Measurements from ENCODE around the gene PTPN6.

The PTPN6 gene

GRCh38 chr12:6965026-6965661 lies 14.0 kb downstream of the PTPN6 start:
- in situ Hi-C loops (cut with MboI; ENCODE audit: low sequenced_read_pairs) = no loop called here

- in situ Hi-C loops (cut with MboI; ENCODE audit: low sequenced_read_pairs) = no loop called here
Measured at GRCh38 chr12:6965714-6966113, 14.6 kb downstream of the PTPN6 start.

DNA sequence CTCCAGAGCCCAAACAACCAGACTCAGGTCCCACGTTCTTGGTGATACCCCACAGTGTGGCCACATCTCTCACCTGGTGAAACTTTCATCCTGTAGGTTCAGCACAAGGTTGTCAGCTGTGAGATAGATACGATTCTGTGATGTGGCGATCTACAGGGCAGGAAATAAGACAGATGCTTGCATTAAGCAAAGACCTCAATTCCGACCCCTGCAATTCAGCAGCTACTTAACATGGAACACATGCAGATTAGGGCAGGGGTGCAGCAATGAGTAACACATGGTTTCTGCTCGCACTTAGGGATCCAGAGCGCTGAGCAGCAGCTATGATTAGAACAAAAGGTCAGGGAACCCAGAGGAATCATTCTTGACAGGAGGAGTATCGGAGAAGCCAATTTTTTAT lies 15.2 kb downstream of the PTPN6 start:
- in situ Hi-C loops (cut with MboI; ENCODE audit: low sequenced_read_pairs) = no loop called here

GRCh38 chr12:6967651-6968100 lies 16.5 kb downstream of the PTPN6 start:
- in situ Hi-C loops (cut with MboI; ENCODE audit: low sequenced_read_pairs) = no loop called here

DNA sequence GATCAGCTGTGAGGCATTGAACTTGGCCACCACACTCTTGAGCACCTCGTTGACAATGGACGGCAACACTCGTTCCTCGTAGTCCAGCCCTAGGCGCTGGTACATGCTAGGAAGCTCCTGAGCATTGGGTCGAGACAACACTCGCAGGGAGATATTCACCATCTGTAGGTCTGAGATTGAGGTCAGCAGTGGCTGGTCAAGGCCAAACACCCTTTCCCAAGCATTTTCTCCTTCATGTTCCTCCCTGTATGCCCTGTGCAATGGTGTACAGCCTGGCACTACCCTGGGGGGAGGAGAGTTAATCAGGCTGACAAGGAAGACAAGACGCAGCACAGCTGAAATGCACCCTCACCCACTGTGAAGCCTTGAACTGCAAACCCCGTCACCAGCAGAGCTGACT lies 17.3 kb downstream of the PTPN6 start:
- in situ Hi-C loops (cut with MboI; ENCODE audit: low sequenced_read_pairs) = no loop called here

- in situ Hi-C loops (cut with MboI; ENCODE audit: low sequenced_read_pairs) = no loop called here
Measured at GRCh38 chr12:6970096-6970527, 19.0 kb downstream of the PTPN6 start.

- in situ Hi-C loops (cut with MboI; ENCODE audit: low sequenced_read_pairs) = no loop called here
Measured at GRCh38 chr12:6974180-6974579, 23.0 kb downstream of the PTPN6 start.

DNA sequence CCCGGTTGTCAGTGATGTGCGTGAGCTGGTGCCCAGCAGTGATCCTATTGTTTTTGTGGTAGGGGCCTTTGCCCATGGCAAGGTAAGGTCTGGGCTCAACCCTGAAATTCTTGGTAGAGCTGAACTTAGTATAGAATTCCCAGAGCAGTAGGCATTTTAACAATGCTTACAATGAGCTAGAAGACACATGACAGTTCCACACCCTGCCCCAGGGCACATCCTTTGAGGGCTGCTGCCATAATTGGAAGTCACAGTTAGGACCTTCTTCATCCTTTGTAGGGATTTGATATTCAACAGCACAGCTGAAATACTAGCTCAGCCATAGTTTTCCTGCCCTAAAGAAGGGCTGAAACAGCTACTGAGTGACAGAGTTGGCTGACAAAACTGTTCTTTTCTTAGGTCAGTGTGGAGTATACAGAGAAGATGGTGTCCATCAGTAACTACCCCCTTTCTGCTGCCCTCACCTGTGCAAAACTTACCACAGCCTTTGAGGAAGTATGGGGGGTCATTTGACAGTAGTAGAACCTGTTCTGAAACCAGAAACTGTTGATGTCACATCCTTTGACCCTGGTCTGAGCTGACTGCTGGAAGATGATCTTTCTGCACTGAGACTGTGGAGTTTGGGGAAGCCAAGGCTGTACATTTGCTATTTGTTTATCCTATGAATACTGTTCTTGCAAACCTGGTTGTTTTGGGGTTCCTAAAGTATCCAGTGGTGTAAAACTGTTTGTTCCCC lies 24.3 kb downstream of the PTPN6 start:
- in situ Hi-C loops (cut with MboI; ENCODE audit: low sequenced_read_pairs) = no loop called here

DNA sequence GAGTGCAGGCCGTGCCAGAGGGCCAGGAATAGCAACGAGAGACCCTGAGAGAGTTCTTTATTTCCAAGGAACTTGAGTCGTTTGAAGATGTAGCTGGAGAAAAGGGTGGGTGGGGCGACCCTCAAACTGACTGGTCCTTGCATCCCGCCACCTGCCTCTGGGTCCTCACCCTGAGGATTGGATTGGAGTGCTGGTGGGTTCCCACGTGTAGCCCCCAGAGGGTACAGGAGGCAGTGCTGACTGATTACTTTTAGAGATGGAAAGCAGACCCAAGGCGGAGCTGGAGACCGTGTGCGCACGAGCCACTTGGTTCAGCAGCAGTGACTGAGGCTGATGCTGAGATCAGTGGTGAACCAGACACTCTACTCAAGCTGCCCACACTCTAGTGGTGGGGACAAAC lies 26.5 kb downstream of the PTPN6 start:
- in situ Hi-C loops (cut with MboI; ENCODE audit: low sequenced_read_pairs) = no loop called here

GRCh38 chr12:6978188-6978587 lies 27.0 kb downstream of the PTPN6 start:
- in situ Hi-C loops (cut with MboI; ENCODE audit: low sequenced_read_pairs) = no loop called here

- in situ Hi-C loops (cut with MboI; ENCODE audit: low sequenced_read_pairs) = no loop called here
Measured at GRCh38 chr12:6978611-6979011, 27.5 kb downstream of the PTPN6 start.

DNA sequence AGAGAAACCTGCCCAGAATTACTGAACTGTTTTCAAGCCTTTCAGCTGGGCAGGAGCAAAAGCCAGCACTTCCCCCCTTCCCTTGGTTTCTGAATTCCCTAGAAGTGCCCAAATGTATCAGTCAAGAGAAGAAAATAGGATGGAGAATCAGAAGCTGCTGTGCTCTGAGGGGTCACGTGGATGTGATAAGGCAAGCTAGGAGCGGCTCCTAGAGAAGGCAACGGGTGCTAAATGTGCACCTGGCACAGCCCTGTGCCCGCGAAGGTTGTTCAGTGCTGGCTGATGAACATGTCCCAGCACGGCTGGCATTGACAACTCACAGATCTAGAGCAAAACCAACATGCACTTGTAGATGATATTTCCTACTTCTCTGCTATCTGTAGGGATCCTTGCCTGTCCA lies 27.9 kb downstream of the PTPN6 start:
- in situ Hi-C loops (cut with MboI; ENCODE audit: low sequenced_read_pairs) = no loop called here

- in situ Hi-C loops (cut with MboI; ENCODE audit: low sequenced_read_pairs) = no loop called here
Measured at GRCh38 chr12:6979453-6979852, 28.3 kb downstream of the PTPN6 start.

DNA sequence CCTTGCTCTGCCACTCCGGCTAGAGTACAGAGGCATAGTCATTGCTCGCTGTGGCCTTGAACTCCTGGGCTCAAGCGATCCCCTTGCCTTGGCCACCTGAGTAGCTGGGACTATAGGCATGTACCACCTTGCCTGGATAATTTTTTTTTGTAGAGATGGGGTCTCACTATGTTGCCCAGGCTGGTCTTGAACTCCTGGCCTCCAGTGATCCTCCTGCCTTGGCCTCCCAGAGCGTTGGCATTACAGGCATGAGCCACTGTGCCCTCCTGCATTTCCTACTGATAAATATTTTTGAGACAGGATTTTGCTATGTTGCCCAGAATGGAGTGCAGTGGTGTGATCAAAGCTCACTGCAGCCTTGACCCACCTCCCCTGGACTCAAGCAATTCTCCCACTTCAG lies 28.9 kb downstream of the PTPN6 start:
- in situ Hi-C loops (cut with MboI; ENCODE audit: low sequenced_read_pairs) = no loop called here

DNA sequence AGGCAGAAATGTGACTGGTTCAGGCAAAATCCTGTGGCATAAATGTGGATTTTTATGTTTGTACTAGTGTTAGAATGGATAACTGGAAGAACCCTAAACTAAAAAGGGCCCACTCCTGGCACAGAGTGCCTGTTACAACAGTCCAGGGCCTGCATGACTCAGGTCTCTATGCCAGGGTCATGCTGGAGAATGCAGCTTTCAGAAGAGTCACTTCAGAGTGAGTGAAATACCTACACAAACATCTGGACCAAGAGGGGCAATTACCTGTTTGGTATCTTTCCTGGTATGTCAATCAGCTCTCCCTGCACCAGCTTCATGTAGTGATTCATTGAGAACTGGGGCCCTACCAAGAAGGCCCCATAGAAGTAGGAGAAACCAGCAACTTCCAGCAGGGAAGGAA lies 29.6 kb downstream of the PTPN6 start:
- in situ Hi-C loops (cut with MboI; ENCODE audit: low sequenced_read_pairs) = no loop called here

DNA sequence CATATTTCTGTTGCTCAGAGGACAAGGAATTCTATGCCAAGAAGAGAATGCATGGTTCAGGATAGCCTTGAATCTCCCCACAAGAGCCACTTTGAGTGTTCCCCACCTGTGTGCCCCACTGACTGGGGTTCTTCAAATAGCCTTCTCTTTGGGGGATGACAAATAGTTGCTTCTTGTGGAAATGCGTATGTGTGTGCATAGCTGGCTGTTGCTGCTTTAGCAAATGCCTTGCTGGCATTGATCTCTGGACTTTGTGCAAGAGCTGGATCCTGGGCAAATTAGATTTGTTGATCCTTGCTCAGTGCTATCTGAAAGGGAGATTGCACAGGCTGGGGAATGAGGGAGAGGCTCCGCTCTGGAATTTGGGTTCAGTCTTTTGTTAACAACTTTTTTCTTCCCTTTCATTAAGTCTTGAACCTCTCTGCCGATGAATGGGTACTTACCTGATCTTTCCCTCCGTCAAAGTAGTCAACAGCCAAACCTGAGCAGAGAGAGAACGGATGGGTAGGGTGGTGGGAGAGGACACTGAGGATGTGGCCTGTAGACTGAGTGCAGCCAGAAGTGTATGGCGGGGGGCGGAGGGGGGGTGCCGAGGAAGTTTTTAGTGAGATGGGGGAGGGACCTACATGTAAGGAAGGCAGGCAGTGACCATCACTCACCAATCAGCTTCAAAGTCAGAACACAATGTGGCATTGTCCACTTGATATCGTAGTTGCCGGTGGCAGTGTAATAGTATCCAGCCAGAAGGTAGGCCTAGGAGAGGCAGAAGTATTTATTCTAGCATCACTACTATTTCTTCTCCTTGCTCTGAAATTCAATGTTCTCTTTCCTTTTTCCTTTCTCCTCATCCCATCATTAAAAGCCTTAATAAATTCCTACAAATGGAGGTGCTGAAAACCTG lies 30.2 kb downstream of the PTPN6 start:
- in situ Hi-C loops (cut with MboI; ENCODE audit: low sequenced_read_pairs) = no loop called here

GRCh38 chr12:6982532-6982931 lies 31.4 kb downstream of the PTPN6 start:
- in situ Hi-C loops (cut with MboI; ENCODE audit: low sequenced_read_pairs) = no loop called here

DNA sequence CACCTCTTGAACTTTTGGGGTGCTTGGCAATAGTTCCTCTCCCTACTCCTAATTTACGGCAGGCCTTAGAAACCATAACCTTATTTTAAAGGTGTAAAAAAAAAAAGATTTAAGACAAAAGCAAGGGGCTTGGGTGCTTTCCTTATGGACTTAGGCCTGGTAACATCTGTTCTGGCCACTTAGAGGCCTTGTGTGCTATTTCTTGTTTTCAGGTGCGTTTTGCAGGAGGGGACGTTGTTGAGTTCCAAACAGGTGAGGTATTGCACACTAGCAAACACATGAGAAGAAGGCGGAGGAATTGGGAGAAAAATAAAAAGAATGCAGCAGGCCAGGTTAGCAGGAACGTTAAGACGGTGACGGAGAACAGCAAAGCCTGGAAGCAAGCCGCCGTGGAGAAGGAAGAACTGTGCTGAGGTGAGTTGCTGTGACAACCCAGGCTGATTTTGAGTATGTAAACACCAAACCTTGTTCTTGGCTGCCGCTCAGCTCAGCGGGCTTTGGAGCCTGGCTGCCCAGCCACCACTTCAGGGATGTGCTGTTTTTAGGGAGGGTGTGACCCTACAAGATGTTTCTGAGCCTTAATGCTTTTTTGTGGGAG lies 36.9 kb downstream of the PTPN6 start:
- in situ Hi-C loops (cut with MboI; ENCODE audit: low sequenced_read_pairs) = no loop called here

DNA sequence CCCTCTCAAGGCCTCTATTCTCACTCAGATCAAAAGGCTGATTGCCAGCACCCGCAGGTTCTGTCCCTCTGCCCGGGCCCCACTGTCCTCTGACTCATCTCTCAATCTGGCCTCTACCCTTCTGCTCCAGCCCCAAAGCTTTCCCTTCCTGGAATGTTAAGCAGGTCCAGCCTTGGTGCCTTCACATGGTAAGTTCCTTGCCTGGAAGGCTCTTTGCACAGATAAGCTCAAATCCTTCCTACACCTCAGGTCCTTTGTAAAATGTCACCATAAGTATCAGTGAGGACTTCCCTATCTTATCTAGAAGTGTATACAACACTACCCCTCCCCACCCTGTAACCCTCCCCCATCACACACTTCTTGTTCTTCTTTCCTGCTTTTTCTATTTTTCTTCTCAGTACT lies 44.9 kb downstream of the PTPN6 start:
- in situ Hi-C loops (cut with MboI; ENCODE audit: low sequenced_read_pairs) = no loop called here

DNA sequence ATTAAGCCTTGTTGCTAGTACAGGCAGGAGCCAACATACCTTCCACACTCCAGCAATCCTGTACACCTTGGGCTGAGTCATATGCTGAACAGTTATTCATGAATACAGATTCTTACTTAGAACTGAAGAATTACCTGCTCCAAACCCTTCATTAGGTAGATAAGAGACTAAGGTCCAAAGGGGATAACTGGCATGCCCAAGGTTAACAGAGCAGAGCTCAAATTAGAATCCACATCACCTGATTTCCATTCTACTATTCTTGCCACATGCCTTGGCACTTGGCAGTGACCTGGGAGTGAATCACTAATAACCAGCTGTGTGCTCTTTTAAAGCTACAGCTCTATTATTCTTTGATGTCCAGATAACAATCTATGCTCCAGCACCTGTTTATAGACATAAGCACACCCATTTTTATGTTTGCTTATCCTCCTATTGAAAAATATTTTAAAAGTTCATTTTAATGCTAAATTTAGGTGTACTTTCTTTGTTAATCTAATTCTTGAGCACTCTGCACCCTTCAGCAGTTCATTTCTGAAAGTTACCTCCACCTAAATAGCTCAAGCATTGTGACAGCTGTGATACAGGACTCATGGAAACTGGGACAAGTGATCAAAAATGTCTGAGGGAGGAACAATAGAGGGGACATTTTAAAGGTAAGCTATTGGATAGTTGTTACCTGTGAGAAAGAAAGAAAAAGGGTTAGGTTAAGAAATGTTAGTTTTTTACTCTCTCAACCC lies 47.7 kb downstream of the PTPN6 start:
- in situ Hi-C loops (cut with MboI; ENCODE audit: low sequenced_read_pairs) = no loop called here

All from HL-60/S4 treated with retinoic acid at 250 ng/mL for 4 days and 3 days (cell line).